HL-60/S4 (cell line): ENCODE data around the gene DOP1A.

Experiments
- in situ Hi-C: fragments of 300-500 bp; cut with MboI; formaldehyde crosslinking; loops from 2 replicates; pipeline ENCODE4 v1.14.3; 2022; ENCODE audit warnings: low sequenced_read_pairs

The DOP1A gene

GRCh38 chr6:83198486-83199172, 131.2 kb downstream of the DOP1A start:
- in situ Hi-C loops, result no loop called here

GRCh38 chr6:83199173-83199862, 131.8 kb downstream of the DOP1A start:
- in situ Hi-C loops, result no loop called here

GRCh38 chr6:83199863-83200225, 132.4 kb downstream of the DOP1A start:
- in situ Hi-C loops, result loop anchor here (25.0 kb wide), 1 partner anchor 938 kb away; no protein-coding TSS in a partner anchor

- in situ Hi-C loops, result loop anchor here (25.0 kb wide), 1 partner anchor 940 kb away; no protein-coding TSS in a partner anchor
Measured at GRCh38 chr6:83202031-83202430, 134.6 kb downstream of the DOP1A start.

GRCh38 chr6:83215131-83216047, 147.9 kb downstream of the DOP1A start:
- in situ Hi-C loops, result loop anchor here (25.0 kb wide), 1 partner anchor 953 kb away; no protein-coding TSS in a partner anchor

- in situ Hi-C loops, result loop anchor here (25.0 kb wide), 1 partner anchor 955 kb away; no protein-coding TSS in a partner anchor
Measured at GRCh38 chr6:83216806-83217205, 149.3 kb downstream of the DOP1A start.
